Fibroblast of skin of left biceps (primary cell): ENCODE results near the gene ZC3H12D.
A peak's percentile ranks its signal among the peaks of the same experiment; 100 is the strongest.
"Not testable (repeated sequence)": the region's sequence is repeated elsewhere in the genome, so short reads cannot be mapped to it uniquely, and the experiment has no call there.

Experiments used
- DNase-seq, 2 experiments: peaks; one replicate each; pipeline ENCODE4 v3.0.0-alpha.2; 2013; ENCODE audit warnings: low read depth in 2 of 2

The ZC3H12D gene

DNA sequence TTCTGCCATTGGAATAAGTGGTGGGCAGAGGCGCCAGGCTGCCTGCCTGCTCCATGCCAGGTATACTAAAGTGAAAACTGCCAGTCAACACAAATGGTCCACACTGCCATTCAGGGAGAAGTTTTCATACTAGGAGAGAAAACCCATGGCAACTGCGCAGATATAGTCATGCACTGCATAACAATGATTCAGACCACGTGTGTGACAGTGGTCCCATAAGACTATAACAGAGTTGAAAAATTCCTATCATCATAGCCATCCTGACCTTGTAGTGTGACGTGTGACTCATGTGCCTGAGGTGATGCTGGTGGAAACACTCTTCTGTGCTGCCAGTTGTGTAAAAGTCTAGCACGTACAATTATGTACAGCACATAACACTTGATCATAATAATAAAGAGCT lies 25.1 kb downstream of the ZC3H12D start:
- DNase-seq: peak in 1 of 2 experiments; percentile 6

DNA sequence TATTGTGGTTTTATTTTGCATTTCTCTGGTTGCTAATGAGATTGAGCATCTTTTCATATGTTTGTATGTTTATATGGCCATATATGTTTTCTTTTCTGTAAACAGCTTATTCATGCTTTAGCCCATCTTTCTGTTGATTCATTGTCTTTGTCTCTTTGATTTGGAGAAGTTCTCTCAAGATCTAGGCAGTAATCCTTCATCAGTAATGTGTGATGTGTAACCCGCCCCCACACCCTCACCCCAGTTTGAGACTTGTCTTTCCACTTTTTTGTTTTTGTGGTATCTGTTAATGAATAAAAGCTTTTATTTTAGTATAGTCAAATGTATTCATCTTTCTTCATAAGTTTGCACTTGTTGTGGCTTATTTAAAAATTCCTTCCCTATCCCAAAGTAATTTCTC lies 26.0 kb downstream of the ZC3H12D start:
- no peak for DNase-seq

DNA sequence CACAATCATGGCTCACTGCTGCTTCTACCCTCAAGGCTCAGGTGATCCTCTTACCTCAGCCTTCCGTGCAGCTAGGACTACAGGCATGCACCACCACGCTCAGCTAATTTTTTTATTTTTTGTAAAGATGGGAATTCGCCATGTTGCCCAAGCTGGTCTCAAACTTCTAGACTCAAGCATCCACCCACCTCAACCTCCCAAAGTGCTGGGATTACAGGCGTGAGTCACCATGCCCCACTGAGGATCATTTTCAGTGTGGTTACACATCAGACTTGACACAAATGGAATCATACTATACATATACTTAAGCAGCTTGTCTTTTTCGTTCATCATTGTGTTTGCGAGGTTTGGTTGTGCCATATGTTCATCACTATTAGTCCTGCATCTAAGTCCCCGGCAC lies 26.6 kb downstream of the ZC3H12D start:
- no peak for DNase-seq

DNA sequence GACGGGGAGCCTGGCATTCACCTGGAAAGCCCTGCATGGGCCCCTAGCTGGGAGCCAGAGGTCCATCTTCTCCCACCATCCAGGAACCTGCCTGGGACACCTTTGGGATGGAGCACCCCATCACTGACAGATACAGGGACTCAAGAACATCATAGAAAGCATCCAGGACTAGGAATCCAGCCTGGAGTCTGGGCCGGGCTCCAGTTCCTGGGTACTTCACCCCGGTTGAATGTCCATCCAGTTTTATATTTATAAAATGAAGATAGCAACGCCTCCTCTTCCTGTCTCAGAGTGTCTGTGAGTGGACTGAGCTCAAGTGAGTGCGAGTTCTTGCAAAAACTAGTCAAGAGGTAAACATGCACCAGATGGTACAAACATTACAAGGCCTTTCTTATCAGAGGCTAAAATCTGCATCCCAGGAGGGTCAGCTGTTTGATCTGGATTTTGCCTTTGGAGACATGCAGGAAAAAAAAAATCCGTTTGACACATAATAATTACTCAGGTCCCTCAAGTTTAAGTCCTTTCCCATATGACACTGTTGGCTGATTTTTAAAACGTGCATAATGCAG lies 27.4 kb downstream of the ZC3H12D start:
- DNase-seq: no peak

DNA sequence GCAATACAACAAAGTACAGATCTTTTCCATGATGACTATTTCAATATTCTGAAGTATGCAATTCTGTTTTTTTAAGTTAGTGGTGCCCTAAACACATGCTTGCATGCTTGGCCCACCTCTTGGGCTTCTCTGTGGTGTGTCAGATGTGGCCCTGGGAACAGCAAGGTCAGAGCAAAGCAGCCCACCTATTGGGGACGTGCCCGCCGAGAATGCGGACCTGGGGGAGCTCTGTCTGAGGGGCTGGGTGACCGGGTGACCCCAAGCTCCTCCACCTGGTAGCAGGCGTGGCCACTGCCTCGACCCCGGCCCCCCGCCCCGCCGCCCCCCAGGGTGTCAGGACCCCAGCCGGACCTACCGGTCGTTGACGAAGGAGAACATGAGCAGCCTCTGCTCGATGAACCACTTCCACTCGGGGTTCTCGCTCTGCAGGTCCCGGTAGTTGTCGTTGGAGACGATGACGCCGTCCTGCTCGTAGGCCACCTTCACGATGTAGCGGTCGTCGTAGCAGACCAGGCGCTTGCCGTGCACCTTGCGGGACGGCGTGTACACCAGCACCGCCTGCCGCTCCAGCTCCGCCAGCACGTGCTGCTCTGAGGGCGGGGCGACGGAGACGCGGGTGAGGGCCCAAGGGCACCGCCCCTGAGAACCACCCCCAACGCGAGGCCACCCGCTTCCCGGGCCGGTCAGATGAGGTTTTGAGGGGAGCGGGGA lies 28.3 kb downstream of the ZC3H12D start:
- DNase-seq: no peak

DNA sequence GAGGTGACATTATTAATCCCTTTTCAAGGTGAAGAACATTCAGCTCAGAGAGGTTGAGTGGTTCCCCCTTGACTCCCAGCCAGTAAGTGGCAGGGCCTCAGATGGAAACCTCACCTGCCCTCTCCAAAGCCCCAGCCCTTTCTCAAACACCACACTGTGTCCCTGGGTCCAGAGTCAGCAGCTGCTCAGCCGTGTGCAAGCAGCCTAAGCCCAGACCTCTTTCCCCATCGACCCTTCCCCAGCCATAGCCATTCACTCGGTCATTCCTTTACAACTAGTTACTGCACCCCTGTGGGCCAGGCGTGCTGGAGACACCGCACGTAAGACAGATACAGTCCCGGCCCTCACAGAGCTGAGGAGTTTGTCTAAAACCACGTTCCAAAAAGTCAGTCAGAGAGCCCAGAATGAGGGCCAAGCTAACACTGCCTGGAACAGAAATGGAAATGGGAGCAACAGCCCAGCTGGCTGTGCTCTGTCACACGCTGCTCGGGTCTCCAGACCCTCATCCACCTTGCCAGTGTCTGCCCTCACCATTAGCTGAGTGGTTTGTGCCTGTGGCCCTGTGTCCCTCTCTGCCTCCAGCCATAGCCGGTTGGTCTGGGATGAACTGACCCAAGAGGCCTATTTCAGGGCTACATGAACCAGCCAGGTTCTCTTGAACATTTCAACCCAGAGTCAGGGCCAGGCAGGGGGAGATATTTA lies 29.6 kb downstream of the ZC3H12D start:
- no peak for DNase-seq

DNA sequence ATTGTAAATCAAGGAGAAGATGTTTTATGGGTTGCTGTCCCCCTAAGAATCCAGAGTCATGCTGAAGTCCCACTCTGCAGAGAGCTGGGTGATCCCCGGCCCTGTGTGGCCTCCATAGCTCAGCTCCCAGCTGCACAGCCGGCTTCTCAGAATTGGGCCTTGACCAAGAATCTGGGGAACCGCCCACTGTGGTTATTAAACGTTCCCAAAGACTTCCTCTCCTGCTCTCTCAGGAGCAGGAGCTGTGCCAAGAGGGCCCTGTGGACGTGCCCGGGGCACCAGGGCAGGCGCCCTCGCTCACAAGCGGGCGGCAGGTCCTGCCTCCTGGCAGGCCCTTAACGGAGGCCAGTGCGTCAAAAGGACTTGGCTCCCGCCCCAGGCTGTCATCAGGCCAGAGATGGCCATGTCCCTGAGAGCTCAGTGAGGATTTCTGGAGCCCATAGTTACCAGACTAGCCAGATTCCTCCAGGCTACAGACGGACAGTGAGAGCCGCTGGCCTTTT lies 30.4 kb downstream of the ZC3H12D start:
- DNase-seq: peak; percentile 56

DNA sequence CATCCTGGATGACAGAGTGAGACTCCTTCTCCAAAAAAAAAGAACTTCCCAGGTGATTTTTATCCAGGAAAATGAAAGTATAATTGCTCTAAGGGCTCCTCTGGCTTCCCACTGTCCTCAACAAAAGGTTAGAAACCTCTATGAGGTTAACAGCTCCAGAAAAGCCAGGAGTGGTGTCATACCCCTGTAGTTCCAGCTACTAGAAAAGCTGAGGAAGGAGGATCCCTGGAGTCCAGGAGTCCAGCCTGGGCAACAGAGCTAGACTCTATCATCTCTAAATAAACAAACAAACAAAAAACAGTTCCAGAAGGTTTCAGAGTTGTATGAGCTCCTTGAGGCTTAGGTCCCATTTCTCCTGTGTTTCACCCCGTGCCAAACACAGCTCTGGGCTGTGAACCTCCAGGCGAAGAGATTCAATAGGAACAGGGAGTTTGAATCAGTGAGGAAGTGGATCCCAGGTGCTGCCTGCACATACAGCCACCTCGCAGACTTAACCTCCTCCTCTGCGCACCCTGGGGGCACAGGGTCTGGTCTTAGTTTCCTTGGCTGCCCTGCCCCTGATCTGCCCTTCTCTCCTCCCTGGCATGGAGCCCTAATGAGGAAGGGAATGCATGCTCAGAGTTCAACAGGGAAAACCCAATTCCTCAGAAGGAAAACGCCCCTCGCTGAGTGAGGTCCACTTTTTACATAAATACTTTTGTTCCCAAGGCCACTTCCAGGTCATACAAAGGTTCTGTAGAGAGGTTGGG lies 31.0 kb downstream of the ZC3H12D start:
- no peak for DNase-seq

DNA sequence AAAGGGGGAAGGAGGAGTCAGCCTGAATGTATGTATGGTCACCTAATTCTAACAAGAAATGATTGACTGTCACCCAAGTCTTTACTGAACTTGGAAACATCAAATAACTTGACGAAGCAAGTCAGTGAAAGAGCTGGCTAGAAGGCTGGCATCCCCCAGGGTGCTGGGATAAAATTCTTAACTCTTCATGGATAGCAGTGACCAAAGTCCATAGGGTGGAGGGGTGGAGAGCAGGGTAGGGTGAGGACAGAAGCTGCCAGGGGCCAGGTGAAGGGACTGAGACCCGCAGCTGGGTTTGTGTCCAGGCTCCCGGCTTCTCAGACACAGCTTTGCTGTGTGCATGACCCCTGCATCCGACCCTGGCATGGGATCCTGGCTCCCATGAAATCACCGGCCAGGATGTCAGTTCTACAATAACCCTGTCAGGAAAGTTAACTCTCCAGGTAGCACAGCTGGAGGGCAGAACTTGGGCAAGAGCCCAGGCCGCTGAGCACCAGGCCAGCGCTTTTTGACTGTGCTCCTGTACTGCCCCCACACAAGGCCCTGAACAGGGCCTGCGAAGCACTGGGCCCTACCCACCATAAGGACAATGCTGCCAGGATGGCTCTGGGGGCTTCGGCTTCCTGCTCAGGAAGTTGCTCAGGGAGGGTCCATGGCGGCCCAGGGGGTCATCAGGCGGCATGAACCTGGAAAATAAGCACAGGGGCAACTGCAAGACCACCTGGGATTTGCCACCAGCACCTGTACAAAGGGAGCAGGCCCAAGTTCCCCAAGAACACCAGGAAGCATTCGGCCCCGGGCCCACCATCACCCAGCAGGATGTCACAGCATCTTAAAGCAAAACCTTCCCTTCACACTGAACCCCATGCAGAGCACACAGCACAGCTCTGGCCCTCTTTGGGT lies 32.5 kb downstream of the ZC3H12D start:
- DNase-seq: no peak

DNA sequence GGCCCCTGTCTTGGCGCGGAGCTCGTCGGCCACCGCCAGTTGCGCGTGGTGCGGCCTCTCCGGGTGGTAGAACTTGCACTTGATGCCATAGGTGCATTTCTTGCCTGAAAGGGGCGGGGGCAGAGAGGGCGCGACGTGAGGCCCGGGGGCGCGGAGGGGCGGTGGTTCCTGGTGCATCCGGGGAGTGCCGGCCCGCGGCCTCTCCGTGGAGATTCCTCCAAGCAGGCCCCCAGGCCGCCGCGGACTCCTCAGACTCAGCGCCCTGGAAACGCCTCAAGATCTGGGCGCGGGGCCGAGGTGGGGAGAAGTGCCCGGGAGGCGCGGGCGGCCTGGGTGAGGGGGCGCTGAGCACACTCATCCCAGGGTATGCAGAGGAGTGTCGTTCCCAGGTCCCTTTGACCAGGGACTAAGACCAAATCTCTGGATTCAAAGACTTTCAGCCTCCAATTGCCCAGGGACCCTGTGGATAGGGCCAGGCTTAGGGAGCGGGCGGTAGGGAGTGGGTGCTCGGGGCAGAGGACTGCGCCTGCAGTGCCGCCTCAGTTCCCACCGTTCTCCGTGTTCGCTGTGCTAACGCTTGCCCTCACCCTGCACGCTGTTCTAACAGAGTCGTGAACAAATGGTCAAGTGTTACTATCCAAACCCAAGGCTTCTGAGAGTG lies 33.3 kb downstream of the ZC3H12D start:
- DNase-seq: no peak

DNA sequence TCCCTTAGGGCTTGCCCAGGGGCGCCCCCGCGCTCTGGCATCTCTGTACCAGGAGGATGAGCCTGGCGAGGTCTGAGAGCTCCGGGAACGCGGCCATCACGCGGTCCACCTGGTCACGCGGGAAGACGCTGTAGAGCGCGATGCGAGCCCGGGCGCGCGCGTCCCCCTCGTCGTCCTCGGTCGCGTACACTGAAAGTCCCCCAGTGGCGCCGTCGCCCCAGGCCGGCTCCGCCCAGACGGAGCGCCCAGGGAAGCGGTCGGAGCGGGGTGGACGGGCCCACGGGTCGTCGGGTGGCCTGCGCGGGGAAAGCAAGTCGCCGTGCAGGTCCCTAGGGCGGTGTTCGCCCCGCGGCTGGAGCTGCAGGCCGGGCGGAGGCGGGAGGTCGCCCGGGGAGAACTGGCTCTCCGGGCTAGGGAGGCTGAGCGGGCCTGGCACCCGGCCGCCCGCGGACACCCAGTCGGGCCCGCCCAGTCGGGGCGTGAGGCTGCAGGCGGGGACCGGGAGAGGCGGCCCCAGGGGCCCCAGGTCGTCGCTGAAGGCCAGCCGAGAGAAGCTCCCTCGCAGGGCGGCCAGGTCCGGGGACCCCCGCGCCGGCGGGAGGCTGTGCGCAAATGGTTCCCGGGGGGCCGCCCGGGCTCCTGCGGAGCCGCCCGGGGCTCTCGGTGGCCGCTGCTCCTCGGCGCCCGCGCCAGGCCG lies 34.0 kb downstream of the ZC3H12D start:
- no peak for DNase-seq

DNA sequence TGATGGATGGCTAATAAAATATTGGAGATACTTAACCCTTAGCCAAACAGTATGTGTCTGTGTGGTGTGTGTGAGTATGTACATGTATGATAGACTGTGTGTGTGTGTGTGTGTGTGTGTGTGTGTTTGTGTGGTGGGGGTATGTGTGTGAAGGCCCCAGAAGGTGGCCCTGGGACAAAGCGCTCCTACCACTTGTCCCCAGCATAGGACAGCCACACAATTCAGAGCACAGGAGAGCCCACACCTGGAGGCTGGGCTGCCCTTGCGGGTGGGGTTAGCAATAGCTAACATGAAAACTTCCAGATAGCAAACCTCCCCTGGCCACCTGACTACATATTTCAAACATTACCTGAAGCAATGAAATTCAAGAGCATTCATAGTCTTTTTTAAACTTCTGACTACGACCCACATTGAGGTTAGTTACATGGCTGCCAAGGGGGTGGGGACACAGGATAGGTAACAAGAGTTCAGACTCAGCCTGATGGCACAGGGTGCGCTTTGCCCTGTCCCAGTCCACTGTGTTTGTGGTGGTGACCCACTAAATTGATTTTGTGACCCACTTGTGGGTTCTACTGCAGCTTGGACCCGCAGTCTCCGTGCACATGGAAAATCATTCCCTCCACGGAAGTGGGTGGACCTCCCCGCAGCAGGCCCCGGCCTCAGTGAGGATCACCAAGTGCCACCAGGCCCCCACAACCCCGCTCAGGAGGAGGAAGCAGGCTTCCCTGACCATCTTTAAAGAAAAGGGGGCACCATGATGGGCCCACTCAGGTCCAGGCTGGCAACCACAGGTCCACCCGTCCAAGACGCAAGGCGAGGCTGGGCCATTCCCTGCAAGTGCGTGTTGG lies 34.8 kb downstream of the ZC3H12D start:
- no peak for DNase-seq

DNA sequence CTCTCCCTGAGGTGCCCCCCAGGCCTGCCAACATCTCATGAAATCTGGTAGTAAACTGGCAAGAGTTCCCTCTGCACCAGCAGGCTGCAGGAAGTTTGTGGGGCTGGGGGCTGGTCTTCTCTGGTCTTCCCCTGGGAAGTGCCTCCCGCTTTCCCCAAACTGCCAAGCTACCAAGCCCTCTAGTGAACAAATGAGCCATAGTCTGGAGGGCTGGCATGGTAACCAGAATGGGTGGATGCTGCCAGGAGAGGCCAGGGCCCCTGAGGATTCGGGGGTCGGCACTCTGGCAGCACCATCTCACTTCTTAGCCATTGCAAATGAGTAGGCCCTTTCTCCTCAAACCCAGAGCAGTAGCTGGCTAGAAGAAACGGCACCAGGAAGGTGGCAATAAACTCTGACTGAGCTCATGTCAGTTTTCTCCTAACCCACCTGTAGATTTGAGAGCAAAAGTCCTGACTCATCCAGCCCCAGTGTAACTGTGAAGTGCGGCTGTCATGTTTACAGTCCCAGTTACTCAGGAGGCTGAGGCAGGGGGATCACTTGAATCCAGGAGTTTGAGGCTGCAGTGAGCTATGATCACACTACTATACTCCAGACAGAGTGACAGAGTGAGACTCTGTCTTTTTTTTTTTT lies 35.9 kb downstream of the ZC3H12D start:
- no peak for DNase-seq

DNA sequence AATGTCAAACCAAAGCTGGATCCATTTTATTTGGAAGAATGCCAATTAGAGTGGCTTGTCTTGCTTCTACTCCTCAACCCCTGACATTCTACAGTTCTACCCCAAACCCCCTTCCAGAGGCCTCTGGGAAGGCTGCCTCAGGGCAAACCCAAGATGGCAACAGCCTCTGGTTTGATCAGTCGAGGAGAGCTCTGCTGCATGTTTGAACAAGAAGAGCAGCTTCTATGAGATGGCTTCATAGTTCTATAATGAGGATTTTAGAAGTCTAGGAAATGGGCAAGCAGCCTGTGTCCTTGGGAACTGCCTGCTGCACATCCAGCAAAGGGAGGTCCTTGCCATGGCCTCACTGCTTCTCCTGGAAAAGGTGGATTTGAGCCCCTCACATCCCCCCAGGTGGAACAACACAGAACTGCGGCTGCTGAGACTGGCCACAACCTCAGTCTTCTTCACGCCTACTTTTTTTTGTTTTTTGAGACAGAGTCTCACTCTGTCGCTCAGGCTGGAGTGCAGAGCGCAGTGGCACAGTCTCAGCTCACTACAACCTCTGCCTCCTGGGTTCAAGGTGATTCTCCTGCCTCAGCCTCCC lies 37.9 kb downstream of the ZC3H12D start:
- DNase-seq: no peak

DNA sequence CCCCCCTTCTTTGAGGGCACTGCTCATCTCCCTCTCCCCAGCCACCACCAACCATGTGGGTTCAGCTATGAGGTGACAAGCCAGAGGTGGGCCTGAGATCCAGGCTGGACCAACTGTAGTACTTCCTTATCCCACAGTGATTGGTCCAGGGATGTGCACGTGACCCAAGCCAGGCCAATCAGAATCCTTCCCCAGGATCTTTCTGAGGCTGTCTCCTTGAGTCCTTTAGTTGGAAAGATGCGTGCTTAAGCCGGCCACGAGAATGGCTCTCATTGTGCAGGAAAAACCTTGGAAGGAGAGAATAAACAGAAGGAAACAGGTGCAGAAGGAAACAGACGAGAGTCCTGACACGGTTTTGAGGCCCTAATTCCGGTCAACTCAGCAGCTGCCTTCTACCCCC lies 39.2 kb downstream of the ZC3H12D start:
- DNase-seq: no peak

DNA sequence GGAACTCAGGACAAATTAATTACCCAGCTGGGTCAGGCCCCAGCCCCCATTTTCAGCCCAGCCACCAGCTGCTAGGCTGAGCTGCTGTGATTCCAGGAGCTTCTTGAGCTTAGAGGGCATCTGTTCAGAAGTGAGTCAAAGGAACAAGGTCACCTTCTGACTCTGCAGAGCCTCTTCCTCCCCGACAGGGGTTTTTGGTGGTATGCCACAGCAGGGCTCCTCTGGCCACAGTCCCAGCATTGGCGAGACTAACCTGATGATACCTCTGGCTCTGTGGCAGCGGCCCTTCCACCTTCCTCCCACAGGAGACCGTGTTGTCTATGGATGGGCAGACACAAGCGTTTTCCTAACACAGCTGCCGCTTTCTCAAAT lies 39.7 kb downstream of the ZC3H12D start:
- DNase-seq: no peak

DNA sequence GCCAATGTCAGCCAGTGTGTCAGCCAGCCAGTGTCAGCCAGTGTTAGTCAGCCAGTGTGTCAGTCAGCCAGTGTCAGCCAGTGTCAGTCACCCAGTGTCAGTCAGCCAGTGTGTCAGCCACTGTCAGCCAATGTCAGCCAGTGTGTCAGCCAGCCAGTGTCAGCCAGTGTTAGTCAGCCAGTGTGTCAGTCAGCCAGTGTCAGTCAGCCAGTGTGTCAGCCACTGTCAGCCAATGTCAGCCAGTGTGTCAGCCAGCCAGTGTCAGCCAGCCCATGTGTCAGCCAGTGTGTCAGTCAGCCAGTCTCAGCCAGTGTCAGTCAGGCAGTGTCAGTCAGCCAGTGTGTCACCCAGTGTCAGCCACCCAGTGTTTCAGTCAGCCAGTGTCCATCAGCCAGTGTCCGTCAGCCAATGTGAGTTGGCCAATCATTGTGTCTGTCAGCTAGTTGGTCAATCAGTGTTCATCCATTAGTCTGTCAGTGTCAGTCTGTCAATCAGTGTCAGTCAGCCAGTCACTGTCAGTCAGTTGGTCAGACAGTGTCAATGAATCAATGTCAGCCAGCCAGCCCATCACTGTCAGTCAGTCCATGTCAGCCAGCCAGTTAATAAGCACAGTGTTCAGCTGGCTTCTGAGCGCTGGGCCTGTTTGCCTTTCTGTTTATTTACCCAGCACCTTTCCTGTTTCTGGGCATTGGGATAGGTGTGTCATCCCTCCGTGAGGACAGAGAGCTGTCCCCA lies 40.3 kb downstream of the ZC3H12D start:
- DNase-seq: not testable (repeated sequence)
